A549 (cell line): Measurements from ENCODE around the gene MAGOH. TPM values are rescaled to one million over a fixed set of nuclear protein-coding genes. Genes with fewer than 3 reads are reported as not detected.

Source experiments
- ATAC-seq, 2 experiments: fragments of 200-7000 bp in 1 of 2; fragments of >200 bp in 1 of 2; cut with Nextera tagmentation in 1 of 2; cut with Tn5 transposase in 1 of 2; 3 replicates each; pipeline versions ENCODE4 v1.8.0 to v1.9.1; 2018 to 2020; ENCODE audit warnings: mild to moderate bottlenecking in 1 of 2, moderate library complexity in 1 of 2
- CTCF ChIA-PET: fragments of 300-600 bp; sonication (Branson Sonifier 250); formaldehyde crosslinking; extraction: SDS; loops from one replicate; lab custom pipeline; 2021; ENCODE audit warnings: antibody characterized with exemption, inconsistent platforms; lab: Yijun Ruan, JAX
- POLR2A ChIA-PET: fragments of 350-600 bp; formaldehyde crosslinking; extraction: SDS; loops from one replicate; lab custom pipeline; 2021; ENCODE audit warnings: antibody characterized with exemption, inconsistent platforms; lab: Yijun Ruan, JAX
- DNase-seq, 2 experiments: peaks; one replicate each; pipeline versions ENCODE4 v3.0.0 to v3.0.0-alpha.2; 2011 to 2016; ENCODE audit warnings: low read depth in 1 of 2, low spot score in 1 of 2
- FAIRE-seq: peaks from 2 replicates; lab custom pipeline; 2011; peaks lifted over from hg19 to GRCh38; lab: Jason Lieb, UNC
- H3K27ac ChIP-seq, 2 experiments: fragments of >200 bp; sonication (Bioruptor Twin); formaldehyde crosslinking; 3 replicates each; pipeline ENCODE4 v1.5.1; 2016 to 2017
- H3K4me1 ChIP-seq: fragments of >200 bp; sonication (Bioruptor Twin); formaldehyde crosslinking; 3 replicates; pipeline ENCODE4 v1.6.1; 2016
- H3K4me2 ChIP-seq: fragments of >200 bp; sonication (Bioruptor Twin); formaldehyde crosslinking; 3 replicates; pipeline ENCODE4 v1.6.1; 2016
- H3K4me3 ChIP-seq: fragments of >200 bp; sonication (Bioruptor Twin); formaldehyde crosslinking; 3 replicates; pipeline ENCODE4 v1.5.1; 2016
- H3K9me3 ChIP-seq: fragments of >200 bp; sonication (Bioruptor Twin); formaldehyde crosslinking; 3 replicates; pipeline ENCODE4 v1.6.1; 2016
- CHD2 ChIP-seq: fragments of 150-350 bp; IDR thresholded peaks from 2 replicates; pipeline ENCODE4 v1.6.1; 2014; ENCODE audit warnings: low read length; ENCODE audit not compliant: partially characterized antibody
- EHF ChIP-seq: fragments of 250-450 bp; sonication (Bioruptor Pico); IDR thresholded peaks from 2 replicates; pipeline ENCODE4 v1.5.0; 2020; ENCODE audit warnings: mild to moderate bottlenecking
- ESRRA ChIP-seq: fragments of 150-350 bp; IDR thresholded peaks from 2 replicates; pipeline ENCODE4 v1.6.1; 2014; ENCODE audit warnings: mild to moderate bottlenecking, low read length, borderline replicate concordance
- FOSB ChIP-seq: fragments of 250-450 bp; sonication (Bioruptor Pico); IDR thresholded peaks from 2 replicates; pipeline ENCODE4 v1.5.0; 2020; ENCODE audit warnings: mild to moderate bottlenecking, moderate library complexity
- HDAC2 ChIP-seq: fragments of 200-600 bp; sonication (generic); IDR thresholded peaks from 2 replicates; pipeline ENCODE4 v1.6.1; 2016
- HOXB13 ChIP-seq: fragments of 250-450 bp; sonication (Bioruptor Pico); IDR thresholded peaks from 2 replicates; pipeline ENCODE4 v1.5.0; 2020; ENCODE audit warnings: low read depth, mild to moderate bottlenecking, moderate library complexity
- JUNB ChIP-seq: fragments of >200 bp; sonication (Bioruptor Twin); formaldehyde crosslinking; IDR thresholded peaks from 2 replicates; pipeline ENCODE4 v1.6.1; 2016
- KDM1A ChIP-seq: fragments of 200-600 bp; sonication (generic); IDR thresholded peaks from 2 replicates; pipeline ENCODE4 v1.6.1; 2016; ENCODE audit warnings: low read depth, mild to moderate bottlenecking
- MAFK ChIP-seq: fragments of 450-650 bp; IDR thresholded peaks from 2 replicates; pipeline ENCODE4 v1.6.1; 2014; ENCODE audit not compliant: partially characterized antibody
- POLR2A ChIP-seq: IDR thresholded peaks from 2 replicates; pipeline ENCODE4 v1.6.1; 2012; ENCODE audit warnings: mild to moderate bottlenecking, low read length
- POLR2AphosphoS2 ChIP-seq: conservative IDR thresholded peaks from 2 replicates; pipeline ENCODE4 v1.6.1; 2012; ENCODE audit warnings: low read length, improper control_type of control experiment, inconsistent platforms
- RARB ChIP-seq: fragments of 250-450 bp; sonication (Bioruptor Pico); IDR thresholded peaks from 2 replicates; pipeline ENCODE4 v1.8.0; 2021; ENCODE audit warnings: mild to moderate bottlenecking, moderate library complexity
- RCOR1 ChIP-seq: fragments of 150-350 bp; IDR thresholded peaks from 2 replicates; pipeline ENCODE4 v1.6.1; 2014; ENCODE audit warnings: antibody characterized with exemption, low read length, low read depth
- SMC3 ChIP-seq: fragments of >200 bp; sonication (Bioruptor Twin); formaldehyde crosslinking; IDR thresholded peaks from 3 replicates; pipeline ENCODE4 v1.6.1; 2018; ENCODE audit warnings: inconsistent platforms
- SREBF2 ChIP-seq: fragments of 450-650 bp; IDR thresholded peaks from 2 replicates; pipeline ENCODE4 v1.6.1; 2014; ENCODE audit warnings: mild to moderate bottlenecking, moderate library complexity
- TFCP2L1 ChIP-seq: fragments of 250-450 bp; sonication (Bioruptor Pico); IDR thresholded peaks from 2 replicates; pipeline ENCODE4 v1.5.0; 2021; ENCODE audit warnings: mild to moderate bottlenecking
- TP53 ChIP-seq: fragments of 250-450 bp; sonication (Bioruptor Pico); IDR thresholded peaks from 2 replicates; pipeline ENCODE4 v1.5.0; 2021; ENCODE audit warnings: mild to moderate bottlenecking, moderate library complexity
- ZFP36 ChIP-seq: fragments of 450-650 bp; IDR thresholded peaks from 2 replicates; pipeline ENCODE4 v1.6.1; 2014; ENCODE audit warnings: borderline replicate concordance; ENCODE audit not compliant: partially characterized antibody
- ZNF302 ChIP-seq: fragments of 250-450 bp; sonication (Bioruptor Pico); IDR thresholded peaks from 2 replicates; pipeline ENCODE4 v1.9.0; 2021; ENCODE audit warnings: inconsistent platforms, mild to moderate bottlenecking, moderate library complexity
- ZSCAN20 ChIP-seq: fragments of 250-450 bp; sonication (Bioruptor Pico); IDR thresholded peaks from 2 replicates; pipeline ENCODE4 v1.8.0; 2022; ENCODE audit warnings: mild to moderate bottlenecking, moderate library complexity
- WGBS: methylation state at CpG from one replicate; pipeline ENCODE4 v1.1.6; 2017; ENCODE audit errors: missing lambda C conversion rate; 5-methylcytosine and 5-hydroxymethylcytosine counted together
- polyA plus RNA-seq, 4 experiments: library from polyadenylated mRNA; depleted of rRNA in 3 of 4; stranded (reverse); fragments of >200 nt; fragmentation: RNase III in 1 of 4; extraction: RNeasy Plus Mini Kit Qiagen cat#74134 plus additional on column Dnase treatment in 1 of 4; gene quantifications; 2 replicates in 3 of 4; 3 replicates in 1 of 4; pipeline ENCODE4 v1.2.3, GENCODE V29; 2011 to 2017
- TF ChIP-seq, protein P1 (sequence below): fragments of 250-450 bp; sonication (Bioruptor Pico); IDR thresholded peaks from 2 replicates; pipeline ENCODE4 v1.5.0; 2020; ENCODE audit warnings: low read depth, mild to moderate bottlenecking, moderate library complexity
- TF ChIP-seq, protein P2 (sequence below): fragments of 450-650 bp; IDR thresholded peaks from 2 replicates; pipeline ENCODE4 v1.6.1; 2014; ENCODE audit warnings: antibody characterized with exemption
- TF ChIP-seq, protein P3 (sequence below): fragments of 250-450 bp; sonication (Bioruptor Pico); IDR thresholded peaks from 2 replicates; pipeline ENCODE4 v1.5.0; 2021; ENCODE audit warnings: mild to moderate bottlenecking, moderate library complexity, borderline replicate concordance
- TF ChIP-seq, protein P4 (sequence below): fragments of >200 bp; sonication (Bioruptor Twin); formaldehyde crosslinking; IDR thresholded peaks from 3 replicates; pipeline ENCODE4 v1.6.1; 2016

MAGOH gene
- polyA plus RNA-seq, 2 of the 4 experiments (the other 2 are of a cell fraction) = 80.2 to 139 TPM

DNA sequence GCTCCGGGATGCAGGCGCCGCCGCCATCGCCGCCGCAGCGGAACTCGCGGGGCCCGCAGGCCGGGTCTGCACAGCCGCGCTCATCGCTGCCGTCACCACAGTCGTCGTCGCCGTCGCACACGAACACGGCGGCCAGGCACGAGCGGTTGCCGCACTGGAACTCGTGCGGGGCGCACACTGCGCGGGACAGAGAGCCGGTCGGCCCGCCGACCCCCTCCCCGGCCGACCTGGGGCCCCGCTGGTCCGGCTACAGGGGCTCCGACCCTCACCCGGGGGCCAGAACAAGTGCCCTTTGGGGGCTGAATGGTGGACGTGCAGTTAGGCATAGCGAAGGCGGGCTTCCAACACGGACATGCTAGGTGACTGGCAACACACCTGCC is 38.6 kb upstream of the MAGOH start:
- ATAC-seq = no peak
- 97% methylated on average over 19 of the region's 46 CpGs for WGBS
- no peak for FAIRE-seq

DNA sequence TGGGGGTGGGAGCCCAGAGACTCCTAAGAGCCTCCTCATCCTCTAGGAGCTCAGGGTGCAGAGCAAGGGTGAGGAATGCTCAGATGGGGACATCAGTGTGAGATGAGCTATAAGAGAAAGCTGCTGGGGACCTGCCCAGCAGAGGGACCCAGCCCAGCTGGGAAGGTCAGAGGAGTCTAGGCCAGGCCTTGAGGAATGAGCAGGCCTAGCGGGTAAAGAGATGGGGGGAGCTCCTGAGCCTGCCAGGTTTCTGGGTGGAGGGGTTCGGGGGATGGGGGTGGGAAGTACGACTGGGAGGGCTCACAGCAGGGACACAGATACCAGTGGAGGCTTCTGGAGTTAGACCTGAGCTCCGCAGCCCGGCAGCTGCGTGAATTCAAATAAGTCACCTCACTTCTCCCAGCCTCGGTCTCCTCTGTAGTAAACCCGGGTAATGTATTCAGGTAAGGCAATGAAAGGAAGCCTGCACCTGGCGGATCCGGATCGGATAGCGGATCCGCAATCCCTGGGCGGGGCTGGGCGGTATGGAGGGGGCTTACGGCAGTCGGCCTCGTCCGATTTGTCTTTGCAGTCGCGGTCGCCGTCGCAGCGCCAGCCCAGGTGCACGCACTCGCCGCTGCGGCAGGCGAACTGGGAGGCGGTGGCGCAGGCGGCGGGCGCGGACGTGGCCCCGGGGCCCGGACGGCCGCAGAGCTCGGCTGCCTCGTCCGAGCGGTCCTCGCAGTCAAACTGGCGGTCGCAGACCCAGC is 38.0 kb upstream of the MAGOH start:
- FAIRE-seq (no peak), ATAC-seq (no peak), DNase-seq (no peak)
- Histone ChIP-seq H3K27ac (no peak overlapping the region), H3K4me1 (no peaks in the 10 kb centered on the region), H3K4me2 (no peak overlapping the region), H3K9me3 (no peaks in the 10 kb centered on the region), H3K4me3 (no peak overlapping the region)
- CTCF ChIA-PET = interaction anchor here (1.6 to 13.2 kb wide), 4 partner anchors 9 to 477 kb away, joined by 4 to 244 read pairs (median 13); no protein-coding TSS in a partner anchor
- no peak for TF ChIP-seq POLR2A
- no peak for TF ChIP-seq ZSCAN20 (CRISPR knock-in tag)
- no peak for TF ChIP-seq JUNB
- no peak for TF ChIP-seq CHD2
- TF ChIP-seq, protein P1, sequence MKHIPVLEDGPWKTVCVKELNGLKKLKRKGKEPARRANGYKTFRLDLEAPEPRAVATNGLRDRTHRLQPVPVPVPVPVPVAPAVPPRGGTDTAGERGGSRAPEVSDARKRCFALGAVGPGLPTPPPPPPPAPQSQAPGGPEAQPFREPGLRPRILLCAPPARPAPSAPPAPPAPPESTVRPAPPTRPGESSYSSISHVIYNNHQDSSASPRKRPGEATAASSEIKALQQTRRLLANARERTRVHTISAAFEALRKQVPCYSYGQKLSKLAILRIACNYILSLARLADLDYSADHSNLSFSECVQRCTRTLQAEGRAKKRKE (CRISPR knock-in tag) = no peak
- TF ChIP-seq KDM1A = no peak
- TF ChIP-seq, protein P2, sequence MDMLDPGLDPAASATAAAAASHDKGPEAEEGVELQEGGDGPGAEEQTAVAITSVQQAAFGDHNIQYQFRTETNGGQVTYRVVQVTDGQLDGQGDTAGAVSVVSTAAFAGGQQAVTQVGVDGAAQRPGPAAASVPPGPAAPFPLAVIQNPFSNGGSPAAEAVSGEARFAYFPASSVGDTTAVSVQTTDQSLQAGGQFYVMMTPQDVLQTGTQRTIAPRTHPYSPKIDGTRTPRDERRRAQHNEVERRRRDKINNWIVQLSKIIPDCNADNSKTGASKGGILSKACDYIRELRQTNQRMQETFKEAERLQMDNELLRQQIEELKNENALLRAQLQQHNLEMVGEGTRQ = no peak
- TF ChIP-seq TP53 (CRISPR knock-in tag) = no peak
- 94% methylated on average over 27 of the region's 48 CpGs for WGBS
- POLR2A ChIA-PET = no interaction called here

More for the DNA sequence above, 38.6 kb upstream of the MAGOH start:
- DNase-seq = no peak
- Histone ChIP-seq H3K4me2 (no peak overlapping the region), H3K4me1 (no peaks in the 10 kb centered on the region), H3K27ac (no peak overlapping the region), H3K4me3 (no peak overlapping the region), H3K9me3 (no peaks in the 10 kb centered on the region)
- ChIA-PET CTCF (interaction anchor here (1.3 to 13.2 kb wide), 11 partner anchors 10 to 476 kb away, joined by 4 to 244 read pairs (median 13); no protein-coding TSS in a partner anchor), POLR2A (no interaction called here)
- no peak for TF ChIP-seq SREBF2
- TF ChIP-seq FOSB (CRISPR knock-in tag) = no peak
- no peak for TF ChIP-seq SMC3

DNA sequence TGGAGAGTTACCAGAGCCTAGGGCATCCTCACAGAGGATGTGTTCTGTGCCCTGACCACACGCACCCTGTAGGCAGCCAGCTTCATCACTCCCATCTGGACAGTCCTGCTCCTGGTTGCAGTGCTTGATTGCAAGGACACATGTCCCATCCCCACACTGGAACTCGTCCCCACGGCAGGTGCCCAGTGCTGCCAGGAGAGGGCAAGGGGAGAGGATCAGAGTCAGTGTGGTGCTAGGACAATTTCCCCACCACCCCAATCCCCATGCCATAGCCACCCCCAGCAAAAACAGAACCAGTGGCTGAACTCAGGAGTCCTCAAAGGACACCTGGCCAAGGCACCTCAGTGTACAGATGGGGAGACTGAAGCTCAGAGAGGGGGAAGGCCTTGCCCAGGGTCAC is 37.2 kb upstream of the MAGOH start:
- Histone ChIP-seq H3K9me3 (no peaks in the 10 kb centered on the region), H3K4me3 (no peak overlapping the region), H3K4me2 (no peak overlapping the region), H3K27ac (no peak overlapping the region), H3K4me1 (no peaks in the 10 kb centered on the region)
- FAIRE-seq = no peak
- 71% methylated on average over 1 of the region's 3 CpGs for WGBS
- no peak for ATAC-seq
- ChIA-PET CTCF (interaction anchor here (0.6 to 13.2 kb wide), 3 partner anchors 11 to 208 kb away, joined by 3 to 244 read pairs (median 5); no protein-coding TSS in a partner anchor), POLR2A (no interaction called here)
- DNase-seq = no peak
- TF ChIP-seq ZFP36 = no peak
- TF ChIP-seq HDAC2 = no peak
- no peak for TF ChIP-seq JUNB
- no peak for TF ChIP-seq ZSCAN20 (CRISPR knock-in tag)
- no peak for TF ChIP-seq POLR2A
- no peak for TF ChIP-seq ESRRA
- no peak for TF ChIP-seq HOXB13 (CRISPR knock-in tag)
- TF ChIP-seq, protein P3, sequence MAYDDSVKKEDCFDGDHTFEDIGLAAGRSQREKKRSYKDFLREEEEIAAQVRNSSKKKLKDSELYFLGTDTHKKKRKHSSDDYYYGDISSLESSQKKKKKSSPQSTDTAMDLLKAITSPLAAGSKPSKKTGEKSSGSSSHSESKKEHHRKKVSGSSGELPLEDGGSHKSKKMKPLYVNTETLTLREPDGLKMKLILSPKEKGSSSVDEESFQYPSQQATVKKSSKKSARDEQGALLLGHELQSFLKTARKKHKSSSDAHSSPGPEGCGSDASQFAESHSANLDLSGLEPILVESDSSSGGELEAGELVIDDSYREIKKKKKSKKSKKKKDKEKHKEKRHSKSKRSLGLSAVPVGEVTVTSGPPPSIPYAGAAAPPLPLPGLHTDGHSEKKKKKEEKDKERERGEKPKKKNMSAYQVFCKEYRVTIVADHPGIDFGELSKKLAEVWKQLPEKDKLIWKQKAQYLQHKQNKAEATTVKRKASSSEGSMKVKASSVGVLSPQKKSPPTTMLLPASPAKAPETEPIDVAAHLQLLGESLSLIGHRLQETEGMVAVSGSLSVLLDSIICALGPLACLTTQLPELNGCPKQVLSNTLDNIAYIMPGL (CRISPR knock-in tag) = no peak
- no peak for TF ChIP-seq MAFK
- TF ChIP-seq EHF (CRISPR knock-in tag) = no peak
- TF ChIP-seq, protein P4, sequence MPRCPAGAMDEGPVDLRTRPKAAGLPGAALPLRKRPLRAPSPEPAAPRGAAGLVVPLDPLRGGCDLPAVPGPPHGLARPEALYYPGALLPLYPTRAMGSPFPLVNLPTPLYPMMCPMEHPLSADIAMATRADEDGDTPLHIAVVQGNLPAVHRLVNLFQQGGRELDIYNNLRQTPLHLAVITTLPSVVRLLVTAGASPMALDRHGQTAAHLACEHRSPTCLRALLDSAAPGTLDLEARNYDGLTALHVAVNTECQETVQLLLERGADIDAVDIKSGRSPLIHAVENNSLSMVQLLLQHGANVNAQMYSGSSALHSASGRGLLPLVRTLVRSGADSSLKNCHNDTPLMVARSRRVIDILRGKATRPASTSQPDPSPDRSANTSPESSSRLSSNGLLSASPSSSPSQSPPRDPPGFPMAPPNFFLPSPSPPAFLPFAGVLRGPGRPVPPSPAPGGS = no peak
- TF ChIP-seq TFCP2L1 = no peak
- no peak for TF ChIP-seq RARB (CRISPR knock-in tag)
- TF ChIP-seq SREBF2 = no peak
- no peak for TF ChIP-seq RCOR1
- no peak for TF ChIP-seq ZNF302 (CRISPR knock-in tag)
- TF ChIP-seq POLR2AphosphoS2 = no peak
